GM18907 (cell line): ENCODE measurements around the gene RASAL2.
"Not testable (repeated sequence)": the region's sequence is repeated elsewhere in the genome, so short reads cannot be mapped to it uniquely, and the experiment has no call there.

Experiments
- ATAC-seq: cut with Tn5 transposase; IDR thresholded peaks from one replicate; pipeline ENCODE4 v1.9.1; 2021; ENCODE audit warnings: mild to moderate bottlenecking, moderate library complexity; ENCODE audit not compliant: unreplicated experiment

RASAL2 gene

GRCh38 chr1:178500091-178500770, 406.3 kb downstream of the RASAL2 start:
- no peak for ATAC-seq

- peak; percentile 12 for ATAC-seq
These were observed 407.1 kb downstream of the RASAL2 start for GRCh38 chr1:178500936-178501554.

- peak; percentile 77 for ATAC-seq
These were observed 407.9 kb downstream of the RASAL2 start for GRCh38 chr1:178501705-178502329.

GRCh38 chr1:178502330-178502714, 408.4 kb downstream of the RASAL2 start:
- no peak for ATAC-seq

- ATAC-seq, result no peak
These were observed 409.0 kb downstream of the RASAL2 start for GRCh38 chr1:178502856-178503255.

GRCh38 chr1:178503316-178503715, 409.4 kb downstream of the RASAL2 start:
- not testable (repeated sequence) for ATAC-seq

- no peak for ATAC-seq
These were observed 409.9 kb downstream of the RASAL2 start for GRCh38 chr1:178503849-178504248.

GRCh38 chr1:178504286-178504685, 410.4 kb downstream of the RASAL2 start:
- ATAC-seq, result no peak

GRCh38 chr1:178506177-178506576, 412.3 kb downstream of the RASAL2 start:
- ATAC-seq, result no peak

- no peak for ATAC-seq
These were observed 412.8 kb downstream of the RASAL2 start for GRCh38 chr1:178506669-178507068.

- ATAC-seq, result no peak
These were observed 415.6 kb downstream of the RASAL2 start for GRCh38 chr1:178509414-178510007.

GRCh38 chr1:178510155-178510554, 416.3 kb downstream of the RASAL2 start:
- ATAC-seq, result no peak

GRCh38 chr1:178512566-178513277, 418.8 kb downstream of the RASAL2 start, which contains the start of gene TEX35:
Gene TEX35 (plus strand): TSS chr1:178513109. CDS start chr1:178513189, 80 bp downstream.
- no peak for ATAC-seq

GRCh38 chr1:178513278-178513983, 419.5 kb downstream of the RASAL2 start:
- ATAC-seq, result no peak

- no peak for ATAC-seq
These were observed 422.2 kb downstream of the RASAL2 start for GRCh38 chr1:178516110-178516509.

- no peak for ATAC-seq
These were observed 425.0 kb downstream of the RASAL2 start for GRCh38 chr1:178518894-178519293.

GRCh38 chr1:178520803-178521202, 426.9 kb downstream of the RASAL2 start:
- ATAC-seq, result no peak

GRCh38 chr1:178521241-178521640, 427.3 kb downstream of the RASAL2 start:
- ATAC-seq, result no peak

GRCh38 chr1:178527117-178527516, 433.2 kb downstream of the RASAL2 start:
- no peak for ATAC-seq

GRCh38 chr1:178528228-178528952, 434.5 kb downstream of the RASAL2 start:
- ATAC-seq, result no peak
